NCI-H345 treated with DMSO at 0.1 percent for 48 hours (cell line): ENCODE results near the gene SKIC3.

Experiments
- DNase-seq: peaks from one replicate; lab custom pipeline; 2025; ENCODE audit not compliant: unreplicated experiment; lab: John Stamatoyannopoulos, UW

The SKIC3 gene

DNA sequence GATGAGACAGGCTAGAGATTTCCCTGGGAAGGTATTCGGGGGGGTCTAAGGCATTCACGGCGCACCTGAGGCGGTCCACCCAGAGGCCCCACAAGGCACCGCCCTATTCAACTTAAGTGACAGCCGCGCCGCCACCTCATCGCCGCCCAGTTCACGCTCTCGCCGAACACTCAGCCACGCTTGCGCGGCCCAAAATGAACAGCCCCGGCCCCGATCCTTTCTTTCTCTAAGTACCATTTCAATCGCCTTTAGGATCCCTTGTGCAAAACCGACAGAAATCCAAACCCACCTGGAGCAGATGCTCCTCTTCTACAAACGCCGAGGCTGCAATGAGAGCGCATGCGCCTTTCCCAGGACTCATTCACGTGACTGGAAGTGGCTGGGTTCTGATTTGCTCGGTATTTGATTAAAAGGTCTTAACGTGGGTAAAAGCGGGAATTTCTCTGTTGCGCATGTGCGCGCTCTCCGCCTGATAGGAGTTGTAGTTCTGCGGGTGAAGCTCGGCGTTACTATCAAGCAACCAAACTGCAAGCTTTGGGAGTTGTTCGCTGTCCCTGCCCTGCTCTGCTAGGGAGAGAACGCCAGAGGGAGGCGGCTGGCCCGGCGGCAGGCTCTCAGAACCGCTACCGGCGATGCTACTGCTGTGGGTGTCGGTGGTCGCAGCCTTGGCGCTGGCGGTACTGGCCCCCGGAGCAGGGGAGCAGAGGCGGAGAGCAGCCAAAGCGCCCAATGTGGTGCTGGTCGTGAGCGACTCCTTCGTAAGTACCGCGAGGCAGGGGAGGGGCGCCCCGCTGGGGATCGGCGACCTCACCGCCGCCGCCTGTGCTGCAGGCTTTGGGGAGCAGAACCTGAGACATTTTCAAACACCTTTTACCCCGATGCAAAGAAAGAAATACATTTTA, at the start of gene SKIC3, which contains the start of gene ARSK:
SKIC3 (minus strand) TSS at position 331 of the 902 bp plus-strand sequence. CDS start 7,827 bp downstream, outside the sequence.
ARSK (plus strand) TSS at position 455 of the 902 bp plus-strand sequence; CDS start at position 633, 178 bp downstream.
- DNase-seq = peak; percentile 91

GRCh38 chr5:95600557-95600956, 45.8 kb upstream of the SKIC3 start:
- no peak for DNase-seq

- no peak for DNase-seq
Measured at GRCh38 chr5:95599252-95599651, 44.5 kb upstream of the SKIC3 start.

GRCh38 chr5:95595289-95595931, 40.6 kb upstream of the SKIC3 start:
- DNase-seq = no peak

DNA sequence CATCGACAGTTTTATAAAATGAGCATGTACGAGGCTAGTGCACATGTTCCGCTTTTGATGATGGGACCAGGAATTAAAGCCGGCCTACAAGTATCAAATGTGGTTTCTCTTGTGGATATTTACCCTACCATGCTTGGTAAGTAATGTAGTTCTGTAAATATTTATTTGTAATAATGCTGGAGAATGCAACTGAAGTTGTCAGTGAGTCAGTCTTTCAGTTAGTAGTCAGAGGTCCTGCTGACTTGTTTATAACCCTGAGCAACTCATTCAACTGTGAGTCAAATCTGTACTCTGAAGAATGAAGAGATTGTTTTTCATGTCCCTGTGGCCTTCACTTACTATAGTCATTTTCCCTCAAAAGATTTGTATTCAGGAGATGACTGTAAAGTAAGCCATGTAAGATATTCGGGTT, 36.7 kb upstream of the SKIC3 start:
- DNase-seq = no peak

DNA sequence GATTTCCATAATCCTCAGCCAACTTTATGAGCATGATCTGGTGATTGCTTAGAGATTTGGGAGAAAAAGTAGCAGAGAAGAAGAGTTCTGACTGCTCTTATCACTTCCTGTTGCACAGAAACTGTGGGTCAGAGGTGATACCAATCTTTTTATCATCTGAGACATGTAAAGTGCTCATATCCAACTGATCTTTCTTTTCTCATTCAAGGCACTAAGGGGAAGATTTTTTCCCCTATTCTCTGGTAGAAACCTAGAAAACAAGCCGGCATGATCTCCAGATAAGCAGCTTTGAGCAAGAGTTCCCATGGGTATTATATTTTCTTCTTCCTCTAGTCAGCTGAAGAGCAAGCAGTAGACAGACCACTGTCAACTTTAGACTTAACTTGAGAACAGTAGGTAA, 36.1 kb upstream of the SKIC3 start:
- DNase-seq = no peak

DNA sequence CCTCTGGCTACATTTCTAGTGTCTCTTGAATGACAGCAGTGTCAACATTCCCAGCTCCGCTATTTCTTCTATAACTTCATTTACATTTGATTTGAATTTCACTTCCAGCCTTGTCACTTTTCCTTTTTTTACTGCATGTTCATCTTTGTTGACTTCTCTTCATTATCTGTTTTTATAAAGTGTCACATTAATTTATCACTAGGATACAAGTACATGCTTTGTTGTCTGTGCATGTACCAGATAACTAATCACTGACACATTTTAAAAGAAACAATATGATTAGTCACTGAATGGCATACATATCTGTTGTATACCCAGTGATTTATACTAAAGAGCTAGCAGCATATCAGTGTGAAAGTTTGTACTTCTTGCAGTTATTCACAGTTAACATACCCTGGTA, 29.2 kb upstream of the SKIC3 start:
- no peak for DNase-seq

- DNase-seq = no peak
Measured at GRCh38 chr5:95581576-95581975, 26.8 kb upstream of the SKIC3 start.

- DNase-seq = no peak
Measured at GRCh38 chr5:95572016-95572415, 17.2 kb upstream of the SKIC3 start.

- no peak for DNase-seq
Measured at GRCh38 chr5:95565280-95565920, 10.6 kb upstream of the SKIC3 start.

DNA sequence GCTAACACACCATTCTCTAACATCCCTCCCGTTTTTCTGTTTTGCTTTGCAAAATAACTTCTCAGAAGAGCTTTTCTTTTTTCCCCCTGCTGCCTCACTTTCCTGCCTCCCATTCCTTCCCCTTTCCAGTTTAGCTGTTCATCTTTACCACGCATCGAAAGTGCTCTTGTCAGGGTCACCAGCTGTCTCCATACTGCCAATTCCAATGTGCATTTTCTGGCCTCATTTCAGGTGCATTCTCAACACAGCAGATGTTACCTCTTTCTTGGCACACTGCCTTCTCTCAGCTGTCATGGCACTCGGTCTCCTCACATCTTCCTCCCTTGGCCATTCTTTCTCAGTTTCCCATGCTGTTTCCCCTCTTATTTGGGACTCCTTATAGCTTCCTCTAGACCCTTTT, 9.7 kb upstream of the SKIC3 start:
- no peak for DNase-seq

GRCh38 chr5:95563367-95563766, 8.6 kb upstream of the SKIC3 start:
- DNase-seq = no peak

DNA sequence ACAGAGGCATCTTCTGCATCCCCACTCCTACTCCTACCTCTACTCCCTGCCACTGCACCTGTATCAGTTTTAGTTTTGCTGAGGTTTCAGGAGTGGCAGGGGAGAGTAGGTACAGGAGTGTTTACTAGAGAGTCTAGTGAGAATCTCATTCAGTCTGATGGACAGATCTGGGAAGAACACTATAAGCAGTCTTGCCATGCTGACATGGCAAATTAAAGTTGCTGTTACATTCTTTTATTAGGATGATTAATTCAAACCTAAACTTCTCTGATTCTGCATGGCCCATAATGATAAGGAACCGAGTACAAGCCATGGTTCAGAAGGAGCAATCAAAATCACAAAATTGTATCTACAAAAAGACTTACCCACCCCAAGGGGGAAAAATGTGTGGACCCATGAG, 7.5 kb upstream of the SKIC3 start:
- no peak for DNase-seq

- DNase-seq = no peak
Measured at GRCh38 chr5:95557841-95558240, 3.1 kb upstream of the SKIC3 start.

GRCh38 chr5:95555553-95555952, 776 bp upstream of the SKIC3 start:
- no peak for DNase-seq

- no peak for DNase-seq
Measured at GRCh38 chr5:95554331-95554646, 488 bp downstream of the SKIC3 start.

GRCh38 chr5:95549030-95549429, 5.7 kb downstream of the SKIC3 start:
- no peak for DNase-seq

DNA sequence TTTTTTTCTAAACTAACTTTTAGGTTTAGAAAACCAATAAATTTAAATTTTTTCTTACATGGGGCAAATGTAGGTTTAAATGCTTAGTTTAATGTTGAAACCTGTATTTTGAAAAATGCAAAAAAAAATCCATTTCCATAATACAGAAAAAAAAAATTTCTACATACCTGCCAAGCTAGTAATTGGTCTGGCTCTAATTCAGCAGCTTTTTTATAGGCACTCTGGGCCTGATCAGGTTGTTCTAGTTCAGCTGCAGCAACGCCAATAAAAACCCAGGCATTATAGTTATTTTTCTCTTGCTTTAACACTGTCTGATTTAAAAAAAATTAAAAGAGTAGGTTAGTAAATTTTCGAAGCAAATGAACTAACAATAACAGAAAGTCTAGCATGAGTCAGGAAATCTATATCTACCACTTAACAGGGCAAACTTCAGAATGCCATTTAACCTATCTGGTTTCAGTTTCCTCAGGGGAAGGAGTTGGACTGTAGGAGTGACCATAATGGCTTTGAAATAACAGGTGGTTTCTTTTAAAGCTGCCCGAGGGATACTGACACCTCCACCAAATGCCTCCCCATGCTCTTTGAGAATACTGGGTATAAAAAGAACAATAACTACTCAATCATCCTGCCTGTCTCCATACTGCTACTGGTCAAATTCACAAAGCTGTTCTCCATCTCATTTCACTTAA, 11.6 kb downstream of the SKIC3 start:
- no peak for DNase-seq

GRCh38 chr5:95537501-95537900, 17.3 kb downstream of the SKIC3 start:
- no peak for DNase-seq

GRCh38 chr5:95533761-95534160, 21.0 kb downstream of the SKIC3 start:
- no peak for DNase-seq

- no peak for DNase-seq
Measured at GRCh38 chr5:95533106-95533505, 21.7 kb downstream of the SKIC3 start.
